ENCODE measurements around the gene PPP2R3A.
"Not testable (repeated sequence)": the region's sequence is repeated elsewhere in the genome, so short reads cannot be mapped to it uniquely, and the experiment has no call there.

PPP2R3A gene

DNA sequence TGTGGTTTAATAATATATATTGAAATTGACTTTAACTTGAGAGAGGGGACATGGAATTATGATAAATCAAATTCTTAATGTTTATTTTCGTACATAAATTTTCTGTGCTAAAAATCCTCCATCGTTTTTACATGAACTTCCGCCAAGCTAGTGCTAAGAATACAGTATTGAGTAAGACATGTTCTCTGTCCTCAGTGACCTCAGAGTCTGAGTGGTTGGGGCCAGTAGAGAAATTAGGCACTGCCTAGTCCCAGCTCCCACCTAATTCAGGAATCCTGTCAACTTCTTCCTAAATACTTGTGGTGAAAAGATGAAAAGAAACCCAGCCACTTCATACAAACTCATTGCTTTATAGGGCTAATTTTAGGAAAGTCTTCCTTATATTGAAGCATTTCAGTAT is 110.3 kb downstream of the PPP2R3A start:
- no peak overlapping the region for H3K27ac ChIP-seq (ENCODE audit: low read depth, low read length)
- peaks cover 0 to 4% (median 0%) of the 10 kb centered on the region in 5 donors for H3K36me3 ChIP-seq (ENCODE audit: control insufficient read depth in 5 of 5, insufficient read depth in 5 of 5, low read length in 5 of 5)
- no peak overlapping the region for H3K4me3 ChIP-seq (ENCODE audit: low read depth in 1 of 5, low read length in 5 of 5)
- no peak overlapping the region for H3K9ac ChIP-seq (ENCODE audit: low read length in 5 of 5)
- H3K4me1 ChIP-seq (ENCODE audit: control insufficient read depth in 5 of 5, insufficient read depth in 5 of 5, low read length in 5 of 5): peaks cover 0 to 21% (median 12%) of the 10 kb centered on the region in 5 donors
- H3K9me3 ChIP-seq (ENCODE audit: control insufficient read depth in 5 of 5, low read length in 5 of 5): no peaks in the 10 kb centered on the region
- H3K27me3 ChIP-seq (ENCODE audit: control insufficient read depth in 5 of 5, insufficient read depth in 4 of 5, low read length in 5 of 5): no peaks in the 10 kb centered on the region

DNA sequence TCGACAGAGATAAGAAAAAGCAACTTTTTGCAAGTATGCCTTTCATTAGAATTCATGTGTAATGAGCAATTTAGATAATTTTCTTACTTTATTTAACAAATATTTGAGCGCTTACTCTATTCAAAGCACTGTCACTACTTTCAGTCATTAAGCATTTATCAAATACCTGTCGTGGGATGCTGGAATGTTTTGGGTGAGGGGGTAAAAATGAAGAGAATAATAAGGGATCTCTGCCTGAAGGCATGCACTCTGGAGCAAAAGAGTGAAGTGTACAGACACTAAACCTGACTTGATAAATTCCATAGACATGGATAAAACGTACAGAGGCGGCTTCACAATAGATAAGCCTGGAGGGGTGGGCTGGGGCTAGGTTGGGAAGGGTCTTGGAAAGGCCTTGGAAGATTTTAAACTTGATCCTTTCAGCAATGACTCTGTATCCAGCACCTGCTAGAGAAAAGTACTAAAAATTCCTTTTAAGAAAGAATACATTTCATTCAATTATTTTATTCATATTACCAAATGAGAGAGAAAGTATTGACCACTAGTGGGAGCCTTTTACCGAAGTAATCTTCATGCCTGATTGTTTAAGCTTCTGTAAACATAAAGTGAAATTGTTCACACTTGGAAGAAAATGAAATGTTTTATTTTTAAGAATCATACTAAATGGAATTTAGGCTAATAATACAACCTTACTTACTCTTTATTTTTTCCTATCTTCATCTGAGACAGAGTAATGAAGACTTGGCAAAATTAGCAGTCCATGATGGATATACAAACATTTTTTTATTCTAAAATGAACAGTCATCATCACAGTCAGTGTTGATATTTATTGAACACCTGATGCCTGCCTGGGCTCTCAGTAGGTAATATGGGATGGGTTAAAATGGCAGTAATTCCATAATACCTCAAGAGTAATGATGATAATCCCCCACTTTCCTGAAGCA is 113.2 kb downstream of the PPP2R3A start:
- Histone ChIP-seq H3K4me3 (ENCODE audit: low read depth in 1 of 5, low read length in 5 of 5) (no peak overlapping the region), H3K27me3 (ENCODE audit: control insufficient read depth in 5 of 5, insufficient read depth in 4 of 5, low read length in 5 of 5) (no peaks in the 10 kb centered on the region), H3K9ac (ENCODE audit: low read length in 5 of 5) (peak overlapping the region in 1 of 5 donors; percentile 45), H3K4me1 (ENCODE audit: control insufficient read depth in 5 of 5, insufficient read depth in 5 of 5, low read length in 5 of 5) (peaks cover 0 to 13% (median 4%) of the 10 kb centered on the region in 5 donors), H3K9me3 (ENCODE audit: control insufficient read depth in 5 of 5, low read length in 5 of 5) (no peaks in the 10 kb centered on the region), H3K36me3 (ENCODE audit: control insufficient read depth in 5 of 5, insufficient read depth in 5 of 5, low read length in 5 of 5) (peaks cover 0 to 4% (median 0%) of the 10 kb centered on the region in 5 donors), H3K27ac (ENCODE audit: low read depth, low read length) (no peak overlapping the region)

DNA sequence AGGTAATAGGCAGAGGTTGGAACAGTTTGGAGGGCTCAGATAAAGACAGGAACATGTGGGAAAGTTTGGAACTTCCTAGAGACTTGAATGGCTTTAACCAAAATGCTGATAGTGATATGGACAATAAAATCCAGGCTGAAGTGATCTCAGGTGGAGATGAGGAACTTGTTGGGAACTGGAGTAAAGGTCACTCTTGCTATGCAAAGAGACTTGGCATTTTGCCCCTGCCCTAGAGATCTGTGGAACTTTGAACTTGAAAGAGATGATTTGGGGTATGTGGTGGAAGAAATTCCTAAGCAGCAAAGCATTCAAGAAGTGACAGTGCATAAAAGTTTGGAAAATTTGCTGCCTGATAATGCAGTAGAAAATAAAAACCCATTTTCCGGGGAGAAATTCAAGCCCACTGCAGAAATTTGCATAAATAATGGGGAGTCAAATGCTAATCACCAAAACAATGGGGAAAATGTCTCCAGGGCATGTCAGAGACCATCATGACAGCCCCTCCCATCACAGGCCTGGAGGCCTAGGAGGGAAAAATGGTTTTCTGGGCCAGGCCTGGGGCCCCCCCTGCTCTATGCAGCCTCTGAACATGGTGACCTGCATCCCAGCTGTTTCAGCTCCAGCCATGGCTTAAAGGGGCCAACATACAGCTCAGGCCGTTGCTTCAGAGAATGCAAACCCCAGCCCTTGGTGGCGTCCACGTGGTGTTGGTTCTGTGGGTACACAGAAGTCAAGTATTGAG is 118.3 kb downstream of the PPP2R3A start:
- H3K4me1 ChIP-seq (ENCODE audit: control insufficient read depth in 5 of 5, insufficient read depth in 5 of 5, low read length in 5 of 5); H3K27me3 ChIP-seq (ENCODE audit: control insufficient read depth in 5 of 5, insufficient read depth in 4 of 5, low read length in 5 of 5); H3K9me3 ChIP-seq (ENCODE audit: control insufficient read depth in 5 of 5, low read length in 5 of 5); H3K9ac ChIP-seq (ENCODE audit: low read length in 5 of 5); H3K27ac ChIP-seq (ENCODE audit: low read depth, low read length); H3K36me3 ChIP-seq (ENCODE audit: control insufficient read depth in 5 of 5, insufficient read depth in 5 of 5, low read length in 5 of 5); H3K4me3 ChIP-seq (ENCODE audit: low read depth in 1 of 5, low read length in 5 of 5): not testable (repeated sequence)

DNA sequence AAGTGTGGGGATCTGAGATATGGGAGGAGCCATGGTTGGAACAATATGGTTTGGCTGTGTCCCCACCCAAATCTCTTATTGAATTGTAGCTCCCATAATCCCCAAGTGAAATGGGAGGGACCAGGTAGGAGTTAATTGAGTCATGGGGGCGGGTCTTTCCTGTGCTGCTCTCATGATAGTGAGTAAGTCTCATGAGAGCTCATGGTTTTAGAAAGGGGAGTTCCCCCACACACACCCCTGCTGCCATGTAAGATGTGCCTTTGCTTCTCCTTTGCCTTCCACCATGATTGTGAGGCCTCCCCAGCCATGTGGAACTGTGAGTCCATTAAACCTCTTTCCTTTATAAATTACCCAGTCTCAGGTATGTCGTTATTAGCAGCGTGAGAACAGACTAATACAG is 119.5 kb downstream of the PPP2R3A start:
- H3K27me3 ChIP-seq (ENCODE audit: control insufficient read depth in 5 of 5, insufficient read depth in 4 of 5, low read length in 5 of 5); H3K27ac ChIP-seq (ENCODE audit: low read depth, low read length); H3K36me3 ChIP-seq (ENCODE audit: control insufficient read depth in 5 of 5, insufficient read depth in 5 of 5, low read length in 5 of 5); H3K4me1 ChIP-seq (ENCODE audit: control insufficient read depth in 5 of 5, insufficient read depth in 5 of 5, low read length in 5 of 5); H3K9ac ChIP-seq (ENCODE audit: low read length in 5 of 5); H3K4me3 ChIP-seq (ENCODE audit: low read depth in 1 of 5, low read length in 5 of 5); H3K9me3 ChIP-seq (ENCODE audit: control insufficient read depth in 5 of 5, low read length in 5 of 5): not testable (repeated sequence)

DNA sequence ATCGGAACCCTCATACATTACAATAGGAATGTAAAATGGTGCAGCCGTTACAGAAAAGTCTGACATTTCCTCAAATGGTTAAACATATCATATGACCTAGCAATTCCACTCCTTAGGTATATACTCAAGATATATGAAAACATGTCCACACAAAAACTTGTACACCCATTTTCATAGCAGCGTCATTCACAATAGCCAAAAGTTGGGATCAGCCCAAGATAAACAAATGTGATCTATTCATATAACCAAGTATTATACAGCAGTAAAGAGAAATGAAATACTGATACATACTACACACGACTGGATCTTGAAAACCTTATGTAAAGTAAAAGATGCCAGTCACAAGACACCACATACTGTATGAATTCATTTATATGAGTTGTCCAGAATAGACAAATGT is 128.2 kb downstream of the PPP2R3A start:
- Histone ChIP-seq H3K27me3 (ENCODE audit: control insufficient read depth in 5 of 5, insufficient read depth in 4 of 5, low read length in 5 of 5) (no peaks in the 10 kb centered on the region), H3K27ac (ENCODE audit: low read depth, low read length) (no peak overlapping the region), H3K4me1 (ENCODE audit: control insufficient read depth in 5 of 5, insufficient read depth in 5 of 5, low read length in 5 of 5) (no peaks in the 10 kb centered on the region)

DNA sequence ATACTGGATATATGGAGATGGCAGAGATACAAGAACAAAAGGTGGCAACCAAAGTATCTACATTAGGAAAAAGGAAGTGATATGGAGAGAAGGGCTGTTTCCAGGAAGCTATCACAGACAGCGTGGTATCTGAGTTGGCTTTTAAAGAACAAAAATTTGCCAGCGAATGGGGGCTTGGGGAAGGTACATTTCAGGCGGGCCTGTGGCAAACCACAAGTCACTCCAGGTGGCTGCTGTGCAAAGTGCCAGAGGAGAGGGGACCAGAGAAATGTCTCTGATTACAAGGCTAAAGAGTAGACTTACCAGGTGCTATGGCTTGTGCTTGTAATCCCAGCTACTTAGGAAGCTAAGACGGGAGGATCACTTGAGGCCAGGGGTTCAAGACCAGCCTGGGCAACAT is 139.5 kb downstream of the PPP2R3A start:
- no peaks in the 10 kb centered on the region for H3K9me3 ChIP-seq (ENCODE audit: control insufficient read depth in 5 of 5, low read length in 5 of 5)
- no peak overlapping the region for H3K9ac ChIP-seq (ENCODE audit: low read length in 5 of 5)
- H3K4me1 ChIP-seq (ENCODE audit: control insufficient read depth in 5 of 5, insufficient read depth in 5 of 5, low read length in 5 of 5): peaks cover 0 to 3% (median 0%) of the 10 kb centered on the region in 5 donors
- H3K36me3 ChIP-seq (ENCODE audit: control insufficient read depth in 5 of 5, insufficient read depth in 5 of 5, low read length in 5 of 5): peaks cover 8 to 17% (median 8%) of the 10 kb centered on the region in 5 donors
- no peaks in the 10 kb centered on the region for H3K27me3 ChIP-seq (ENCODE audit: control insufficient read depth in 5 of 5, insufficient read depth in 4 of 5, low read length in 5 of 5)
- H3K27ac ChIP-seq (ENCODE audit: low read depth, low read length): no peak overlapping the region
- H3K4me3 ChIP-seq (ENCODE audit: low read depth in 1 of 5, low read length in 5 of 5): no peak overlapping the region

More for the DNA sequence above, 128.2 kb downstream of the PPP2R3A start:
- Histone ChIP-seq H3K4me3 (ENCODE audit: low read depth in 1 of 5, low read length in 5 of 5) (no peak overlapping the region), H3K36me3 (ENCODE audit: control insufficient read depth in 5 of 5, insufficient read depth in 5 of 5, low read length in 5 of 5) (peaks cover 0 to 18% (median 10%) of the 10 kb centered on the region in 5 donors), H3K9ac (ENCODE audit: low read length in 5 of 5) (no peak overlapping the region), H3K9me3 (ENCODE audit: control insufficient read depth in 5 of 5, low read length in 5 of 5) (no peaks in the 10 kb centered on the region)

DNA sequence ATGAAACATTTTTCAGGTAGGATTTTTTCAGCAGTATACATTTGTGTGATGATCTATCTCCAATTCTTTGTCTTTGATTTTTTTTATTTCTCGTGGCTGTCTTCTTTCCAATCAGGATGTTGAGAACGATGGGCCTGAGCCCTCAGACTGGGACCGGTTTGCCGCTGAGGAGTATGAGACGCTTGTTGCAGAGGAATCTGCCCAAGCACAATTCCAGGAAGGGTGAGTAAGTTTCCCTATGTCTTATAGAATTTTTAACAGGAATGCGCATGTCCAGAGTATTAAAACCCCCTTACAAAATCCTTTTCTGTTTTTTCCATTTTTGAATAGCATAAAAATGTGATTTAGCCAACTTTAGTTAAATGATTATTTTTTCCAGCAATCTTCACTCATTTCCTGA is 140.6 kb downstream of the PPP2R3A start:
- Histone ChIP-seq H3K27ac (ENCODE audit: low read depth, low read length) (no peak overlapping the region), H3K27me3 (ENCODE audit: control insufficient read depth in 5 of 5, insufficient read depth in 4 of 5, low read length in 5 of 5) (no peaks in the 10 kb centered on the region), H3K36me3 (ENCODE audit: control insufficient read depth in 5 of 5, insufficient read depth in 5 of 5, low read length in 5 of 5) (peaks cover 8 to 17% (median 8%) of the 10 kb centered on the region in 5 donors), H3K9ac (ENCODE audit: low read length in 5 of 5) (no peak overlapping the region), H3K9me3 (ENCODE audit: control insufficient read depth in 5 of 5, low read length in 5 of 5) (no peaks in the 10 kb centered on the region), H3K4me3 (ENCODE audit: low read depth in 1 of 5, low read length in 5 of 5) (no peak overlapping the region), H3K4me1 (ENCODE audit: control insufficient read depth in 5 of 5, insufficient read depth in 5 of 5, low read length in 5 of 5) (no peaks in the 10 kb centered on the region)

DNA sequence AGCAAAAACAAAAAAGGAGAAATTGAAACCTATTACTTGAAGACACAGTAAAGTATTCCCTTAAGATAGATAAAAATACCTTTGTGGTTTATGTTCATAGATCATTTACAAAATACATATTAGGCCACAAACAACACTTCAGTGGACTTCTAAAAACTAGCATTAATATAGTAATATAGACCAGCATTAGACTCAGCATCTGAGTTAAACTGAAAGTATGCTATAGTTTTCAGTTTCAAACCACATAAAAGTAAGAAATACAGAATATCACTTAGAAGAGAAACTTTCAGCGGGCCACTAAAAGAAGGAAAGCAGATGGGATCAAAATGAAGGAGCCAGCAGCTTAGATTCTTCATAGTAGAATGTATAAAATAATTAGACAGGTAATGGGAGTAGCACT is 144.0 kb downstream of the PPP2R3A start:
- H3K9ac ChIP-seq (ENCODE audit: low read length in 5 of 5): no peak overlapping the region
- H3K4me1 ChIP-seq (ENCODE audit: control insufficient read depth in 5 of 5, insufficient read depth in 5 of 5, low read length in 5 of 5): no peaks in the 10 kb centered on the region
- H3K36me3 ChIP-seq (ENCODE audit: control insufficient read depth in 5 of 5, insufficient read depth in 5 of 5, low read length in 5 of 5): peaks cover 0 to 16% (median 3%) of the 10 kb centered on the region in 5 donors
- no peaks in the 10 kb centered on the region for H3K27me3 ChIP-seq (ENCODE audit: control insufficient read depth in 5 of 5, insufficient read depth in 4 of 5, low read length in 5 of 5)
- H3K27ac ChIP-seq (ENCODE audit: low read depth, low read length): no peak overlapping the region
- H3K9me3 ChIP-seq (ENCODE audit: control insufficient read depth in 5 of 5, low read length in 5 of 5): no peaks in the 10 kb centered on the region
- no peak overlapping the region for H3K4me3 ChIP-seq (ENCODE audit: low read depth in 1 of 5, low read length in 5 of 5)

DNA sequence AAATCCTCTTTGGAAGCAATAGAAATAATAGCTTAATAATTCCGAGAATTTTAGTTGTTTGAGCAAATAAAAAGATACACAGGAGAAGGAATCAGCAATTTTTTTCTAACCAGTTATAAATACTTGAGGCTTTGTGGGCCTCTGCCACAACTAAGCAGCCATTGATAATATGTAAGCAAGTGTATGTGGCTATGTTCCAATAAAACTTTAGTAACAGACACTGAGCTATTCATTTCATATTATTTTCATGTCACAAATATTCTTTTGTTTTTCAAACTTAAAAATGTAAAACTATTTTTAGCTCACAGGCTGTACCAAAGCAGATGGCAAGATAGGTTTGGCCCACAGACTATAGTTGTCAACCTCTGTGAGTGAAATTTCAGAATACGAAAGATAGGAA is 145.0 kb downstream of the PPP2R3A start:
- no peaks in the 10 kb centered on the region for H3K4me1 ChIP-seq (ENCODE audit: control insufficient read depth in 5 of 5, insufficient read depth in 5 of 5, low read length in 5 of 5)
- no peaks in the 10 kb centered on the region for H3K27me3 ChIP-seq (ENCODE audit: control insufficient read depth in 5 of 5, insufficient read depth in 4 of 5, low read length in 5 of 5)
- H3K4me3 ChIP-seq (ENCODE audit: low read depth in 1 of 5, low read length in 5 of 5): no peak overlapping the region
- no peak overlapping the region for H3K9ac ChIP-seq (ENCODE audit: low read length in 5 of 5)
- no peak overlapping the region for H3K27ac ChIP-seq (ENCODE audit: low read depth, low read length)
- H3K36me3 ChIP-seq (ENCODE audit: control insufficient read depth in 5 of 5, insufficient read depth in 5 of 5, low read length in 5 of 5): peaks cover 0 to 11% (median 3%) of the 10 kb centered on the region in 5 donors
- H3K9me3 ChIP-seq (ENCODE audit: control insufficient read depth in 5 of 5, low read length in 5 of 5): no peaks in the 10 kb centered on the region

DNA sequence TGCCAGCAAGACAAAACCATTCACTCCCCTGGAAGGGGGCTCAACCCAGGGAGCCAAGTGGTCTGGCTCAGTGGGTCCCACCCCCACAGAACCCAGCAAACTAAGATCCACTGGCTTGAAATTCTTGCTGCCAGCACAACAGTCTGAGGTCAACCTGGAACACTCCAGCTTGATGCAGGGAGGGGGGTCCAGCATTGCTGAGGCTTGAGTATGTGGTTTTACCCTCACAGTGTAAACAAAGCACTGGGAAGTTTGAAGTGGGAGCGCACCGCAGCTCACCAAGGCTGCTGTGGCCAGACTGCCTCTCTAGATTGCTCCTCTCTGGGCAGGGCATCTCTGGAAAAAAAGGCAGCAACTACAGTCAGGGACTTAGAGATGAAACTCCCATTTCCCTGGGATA is 148.9 kb downstream of the PPP2R3A start:
- peaks cover 0 to 5% (median 2%) of the 10 kb centered on the region in 5 donors for H3K36me3 ChIP-seq (ENCODE audit: control insufficient read depth in 5 of 5, insufficient read depth in 5 of 5, low read length in 5 of 5)
- no peak overlapping the region for H3K27ac ChIP-seq (ENCODE audit: low read depth, low read length)
- no peak overlapping the region for H3K4me3 ChIP-seq (ENCODE audit: low read depth in 1 of 5, low read length in 5 of 5)
- no peak overlapping the region for H3K9ac ChIP-seq (ENCODE audit: low read length in 5 of 5)
- no peaks in the 10 kb centered on the region for H3K4me1 ChIP-seq (ENCODE audit: control insufficient read depth in 5 of 5, insufficient read depth in 5 of 5, low read length in 5 of 5)
- H3K27me3 ChIP-seq (ENCODE audit: control insufficient read depth in 5 of 5, insufficient read depth in 4 of 5, low read length in 5 of 5): no peaks in the 10 kb centered on the region
- H3K9me3 ChIP-seq (ENCODE audit: control insufficient read depth in 5 of 5, low read length in 5 of 5): no peaks in the 10 kb centered on the region
